HepG2 (cell line): ENCODE measurements around the gene MN1. TPM values are rescaled to one million over a fixed set of nuclear protein-coding genes. Genes with fewer than 3 reads are reported as not detected.

ENCODE experiments used
- ARNTL ChIP-seq: sonication (generic); formaldehyde crosslinking; IDR thresholded peaks from 2 replicates; pipeline ENCODE4 v1.4.0; 2020; ENCODE audit warnings: mild to moderate bottlenecking, missing genetic modification reagents
- HOXA9 ChIP-seq: sonication (generic); formaldehyde crosslinking; IDR thresholded peaks from 2 replicates; pipeline ENCODE4 v1.8.1; 2022; ENCODE audit warnings: missing genetic modification reagents, mild to moderate bottlenecking, moderate library complexity, borderline replicate concordance
- IKZF1 ChIP-seq: fragments of 450-650 bp; IDR thresholded peaks from 2 replicates; pipeline ENCODE4 v1.7.1; 2016
- IRX3 ChIP-seq: sonication (generic); formaldehyde crosslinking; IDR thresholded peaks from 2 replicates; pipeline ENCODE4 v1.8.1; 2023; ENCODE audit warnings: mild to moderate bottlenecking, low read depth, missing genetic modification reagents, borderline replicate concordance
- MED8 ChIP-seq: sonication (generic); formaldehyde crosslinking; IDR thresholded peaks from 2 replicates; pipeline ENCODE4 v1.8.1; 2023; ENCODE audit warnings: mild to moderate bottlenecking, missing genetic modification reagents; ENCODE audit not compliant: insufficient replicate concordance
- NFKB2 ChIP-seq: sonication (generic); formaldehyde crosslinking; IDR thresholded peaks from 2 replicates; pipeline ENCODE4 v1.4.0; 2020; ENCODE audit warnings: missing genetic modification reagents, borderline replicate concordance
- ONECUT2 ChIP-seq: sonication (generic); formaldehyde crosslinking; IDR thresholded peaks from 2 replicates; pipeline ENCODE4 v1.4.0; 2020; ENCODE audit warnings: missing genetic modification reagents
- RELA ChIP-seq: sonication (generic); formaldehyde crosslinking; IDR thresholded peaks from 2 replicates; pipeline ENCODE4 v1.4.0; 2020; ENCODE audit warnings: missing genetic modification reagents
- ZNF12 ChIP-seq: sonication (generic); formaldehyde crosslinking; IDR thresholded peaks from 2 replicates; pipeline ENCODE4 v1.5.0; 2020; ENCODE audit warnings: missing genetic modification reagents
- ZNF225 ChIP-seq: sonication (generic); formaldehyde crosslinking; IDR thresholded peaks from 2 replicates; pipeline ENCODE4 v1.4.0; 2020; ENCODE audit warnings: mild to moderate bottlenecking, missing genetic modification reagents
- ZNF407 ChIP-seq: sonication (generic); formaldehyde crosslinking; IDR thresholded peaks from one replicate; pipeline ENCODE4 v1.5.1; 2020; ENCODE audit warnings: mild to moderate bottlenecking, missing genetic modification reagents; ENCODE audit errors: not compliant biosample characterization
- ZNF687 ChIP-seq: sonication (generic); formaldehyde crosslinking; IDR thresholded peaks from 2 replicates; pipeline ENCODE4 v1.5.1; 2020; ENCODE audit warnings: mild to moderate bottlenecking, missing genetic modification reagents, moderate library complexity
- ZNF746 ChIP-seq: sonication (generic); formaldehyde crosslinking; IDR thresholded peaks from 2 replicates; pipeline ENCODE4 v1.8.0; 2022; ENCODE audit warnings: mild to moderate bottlenecking, missing genetic modification reagents
- polyA plus RNA-seq, 8 experiments: library from polyadenylated mRNA; depleted of rRNA in 3 of 8; stranded (reverse) in 7 of 8; unstranded in 1 of 8; fragments of >200 nt; fragmentation: Illumina TruSeq in 4 of 8; extraction: Trizol in 4 of 8; gene quantifications; 2 replicates each; pipeline versions ENCODE4 v1.2.1 to v1.2.3, GENCODE V29; 2011 to 2016; ENCODE audit warnings: low read depth in 4 of 8, missing spikeins in 1 of 8, mixed read lengths in 1 of 8; ENCODE audit not compliant: insufficient read depth in 1 of 8
- total RNA-seq, 5 experiments: library from RNA; depleted of rRNA; stranded (reverse); fragments of >200 nt; fragmentation: Illumina TruSeq; extraction: Trizol; gene quantifications; 2 replicates each; pipeline ENCODE4 v1.2.3, GENCODE V29; 2016; ENCODE audit warnings: low read depth in 1 of 5
- TF ChIP-seq, protein P1 (sequence below): sonication (generic); formaldehyde crosslinking; IDR thresholded peaks from 2 replicates; pipeline ENCODE4 v1.4.0; 2020; ENCODE audit warnings: missing genetic modification reagents

Gene MN1
- total and polyA plus RNA-seq, 2 of the 13 experiments (the other 11 are each of a cell fraction or from before 2014, with no cell fraction given): 0.01 TPM; not detected in 1

DNA sequence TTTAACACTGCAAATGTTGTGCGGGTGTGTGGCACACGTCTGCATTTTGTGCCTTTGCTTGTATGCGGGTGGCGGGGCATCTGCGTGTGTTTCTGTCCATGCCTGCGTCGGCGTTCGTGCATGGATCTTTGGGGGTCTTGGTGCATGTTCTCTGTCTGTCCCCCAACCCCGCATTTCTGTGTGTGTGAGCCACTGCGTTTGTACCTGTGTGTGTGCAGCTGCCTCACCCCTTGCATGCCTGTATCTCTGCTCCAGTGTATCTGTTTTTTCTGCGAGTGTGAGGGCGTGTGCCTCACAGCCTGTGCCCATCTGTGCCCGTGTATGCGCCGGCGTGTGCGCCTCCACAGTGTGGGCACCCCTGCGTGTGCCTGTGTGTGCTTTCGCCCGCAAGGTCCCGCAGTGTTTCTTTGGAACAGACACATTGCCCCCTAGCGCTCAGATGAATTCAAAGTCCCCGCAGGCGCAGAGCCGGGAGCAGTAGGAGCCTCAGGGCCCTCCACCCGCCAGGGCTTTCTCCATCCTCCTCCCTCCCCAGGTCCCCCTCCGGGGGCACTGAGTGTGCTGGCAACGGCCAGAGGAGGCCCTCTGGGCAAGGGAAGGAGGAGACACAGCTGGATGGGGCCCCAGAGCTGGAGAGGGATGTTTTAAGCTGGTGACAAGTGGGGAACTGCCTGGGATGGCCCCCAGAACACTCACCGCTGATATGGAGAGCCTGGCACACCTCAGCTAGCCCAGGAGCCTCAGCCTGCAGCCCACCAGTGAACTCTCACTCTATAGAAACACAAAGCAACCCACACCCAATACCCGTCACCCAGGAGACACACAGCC lies 3.1 kb upstream of the MN1 start (continued):
- no peak for TF ChIP-seq ZNF407 (CRISPR knock-in tag)
- TF ChIP-seq IKZF1: no peak
- 0 out of 2 replicates have a peak, but pooled peaks have one; percentile 17 for TF ChIP-seq NFKB2 (CRISPR knock-in tag)
- no peak for TF ChIP-seq ZNF225 (CRISPR knock-in tag)
- no peak for TF ChIP-seq ARNTL (CRISPR knock-in tag)
- TF ChIP-seq, protein P1, sequence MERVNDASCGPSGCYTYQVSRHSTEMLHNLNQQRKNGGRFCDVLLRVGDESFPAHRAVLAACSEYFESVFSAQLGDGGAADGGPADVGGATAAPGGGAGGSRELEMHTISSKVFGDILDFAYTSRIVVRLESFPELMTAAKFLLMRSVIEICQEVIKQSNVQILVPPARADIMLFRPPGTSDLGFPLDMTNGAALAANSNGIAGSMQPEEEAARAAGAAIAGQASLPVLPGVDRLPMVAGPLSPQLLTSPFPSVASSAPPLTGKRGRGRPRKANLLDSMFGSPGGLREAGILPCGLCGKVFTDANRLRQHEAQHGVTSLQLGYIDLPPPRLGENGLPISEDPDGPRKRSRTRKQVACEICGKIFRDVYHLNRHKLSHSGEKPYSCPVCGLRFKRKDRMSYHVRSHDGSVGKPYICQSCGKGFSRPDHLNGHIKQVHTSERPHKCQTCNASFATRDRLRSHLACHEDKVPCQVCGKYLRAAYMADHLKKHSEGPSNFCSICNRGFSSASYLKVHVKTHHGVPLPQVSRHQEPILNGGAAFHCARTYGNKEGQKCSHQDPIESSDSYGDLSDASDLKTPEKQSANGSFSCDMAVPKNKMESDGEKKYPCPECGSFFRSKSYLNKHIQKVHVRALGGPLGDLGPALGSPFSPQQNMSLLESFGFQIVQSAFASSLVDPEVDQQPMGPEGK (CRISPR knock-in tag): no peak
- no peak for TF ChIP-seq ZNF12 (CRISPR knock-in tag)
- TF ChIP-seq ZNF746 (CRISPR knock-in tag): no peak
- no peak for TF ChIP-seq MED8 (CRISPR knock-in tag)
- peak; percentile 36 for TF ChIP-seq ZNF687 (CRISPR knock-in tag)
- TF ChIP-seq RELA (CRISPR knock-in tag): no peak
- TF ChIP-seq IRX3: no peak
- TF ChIP-seq ONECUT2 (CRISPR knock-in tag): no peak
- 0 out of 2 replicates have a peak, but pooled peaks have one; percentile 21 for TF ChIP-seq HOXA9 (CRISPR knock-in tag)
